Activated CD8-positive, alpha-beta memory T cell treated with anti-CD3 and anti-CD28 coated beads, Interleukin-2, amount 10 ng/mL, durations not matched to agents 7 days and 5 days (primary cell): Measurements from ENCODE around the gene INPP5A. TPM values are rescaled to one million over a fixed set of nuclear protein-coding genes. Genes with fewer than 3 reads are reported as not detected.

ENCODE experiments used
- ATAC-seq: fragments of 150-1000 bp; cut with Tn5 transposase; one replicate; pipeline ENCODE4 v1.10.0; 2021; ENCODE audit warnings: moderate library complexity
- CTCF ChIA-PET: fragments of 350-600 bp; sonication (Branson Sonifier 250); formaldehyde crosslinking; loops from one replicate; lab custom pipeline; 2021; ENCODE audit warnings: antibody characterized with exemption; lab: Charles Lee
- DNase-seq: peaks from one replicate; pipeline ENCODE4 v3.0.0-alpha.2; 2020
- H3K27ac Mint-ChIP-seq: one replicate; pipeline ENCODE4 v1.8.0; 2021; ENCODE audit warnings: mild to moderate bottlenecking, mixed read lengths
- H3K27me3 Mint-ChIP-seq: one replicate; pipeline ENCODE4 v1.8.0; 2021; ENCODE audit warnings: mixed read lengths
- H3K36me3 Mint-ChIP-seq: one replicate; pipeline ENCODE4 v1.8.0; 2021; ENCODE audit warnings: mild to moderate bottlenecking, mixed read lengths
- H3K4me1 Mint-ChIP-seq: one replicate; pipeline ENCODE4 v1.8.0; 2021; ENCODE audit warnings: mixed read lengths
- H3K4me3 Mint-ChIP-seq: one replicate; pipeline ENCODE4 v1.8.0; 2021; ENCODE audit warnings: mild to moderate bottlenecking, moderate library complexity, mixed read lengths
- H3K9me3 Mint-ChIP-seq: one replicate; pipeline ENCODE4 v1.8.0; 2022; ENCODE audit warnings: low read depth, mixed read lengths
- total RNA-seq, 2 experiments: library from RNA; stranded (reverse); gene quantifications; one replicate each; pipeline ENCODE4 v1.2.3, GENCODE V29; 2021

Gene INPP5A
- total RNA-seq, 2 experiments from 2014 or later, result 6.6 to 7.0 TPM

DNA sequence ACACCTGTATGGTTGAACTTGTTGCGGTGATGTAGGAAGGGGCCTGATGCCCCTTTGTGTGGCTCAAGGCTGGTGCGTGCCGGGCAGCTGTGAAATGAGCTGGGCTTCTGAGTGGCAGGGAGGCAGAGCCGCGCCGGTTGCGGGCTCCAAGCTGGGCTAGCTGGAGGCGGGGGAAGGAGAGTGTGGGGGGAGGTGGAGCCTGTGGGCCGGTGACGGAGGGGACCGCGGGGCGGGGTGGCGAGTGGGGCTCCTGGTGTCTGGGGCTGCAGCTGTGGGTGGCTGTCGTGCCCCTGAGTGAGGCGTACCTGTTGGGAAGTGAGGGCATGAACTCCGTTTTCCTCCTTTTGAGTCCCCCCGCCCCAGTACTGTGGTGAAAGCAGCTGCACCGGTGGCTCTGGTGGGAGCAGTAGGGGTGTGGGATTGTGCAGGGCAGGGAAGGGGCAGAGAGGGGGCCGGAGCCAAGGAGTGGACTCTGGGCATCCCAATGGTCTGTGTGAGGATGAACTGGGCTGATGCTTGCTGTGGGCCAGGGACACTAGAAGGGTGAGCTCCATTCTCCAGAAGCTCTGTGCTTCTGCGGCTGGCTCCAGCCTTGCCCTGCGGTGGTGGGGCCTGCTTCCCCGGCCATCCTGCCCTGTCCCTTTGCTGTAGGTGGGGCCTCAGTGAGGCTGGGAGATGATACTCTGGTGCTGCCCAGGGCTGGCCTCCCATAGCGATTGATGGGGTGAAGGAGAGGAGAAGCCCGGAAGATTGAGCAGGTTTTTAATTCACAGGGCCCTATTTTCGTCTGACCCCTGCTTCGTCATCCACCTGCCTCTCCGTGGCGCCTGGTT, 41.7 kb downstream of the INPP5A start:
- DNase-seq (no peak), ATAC-seq (no peak)
- no peak overlapping the region for H3K27ac Mint-ChIP-seq
- CTCF ChIA-PET, result no interaction called here
- no peaks in the 10 kb centered on the region for H3K9me3 Mint-ChIP-seq
- H3K4me3 Mint-ChIP-seq, result no peak overlapping the region
- peaks cover 1% of the 10 kb centered on the region for H3K4me1 Mint-ChIP-seq
- peaks cover 62% of the 10 kb centered on the region for H3K27me3 Mint-ChIP-seq
- peaks cover 5% of the 10 kb centered on the region for H3K36me3 Mint-ChIP-seq

DNA sequence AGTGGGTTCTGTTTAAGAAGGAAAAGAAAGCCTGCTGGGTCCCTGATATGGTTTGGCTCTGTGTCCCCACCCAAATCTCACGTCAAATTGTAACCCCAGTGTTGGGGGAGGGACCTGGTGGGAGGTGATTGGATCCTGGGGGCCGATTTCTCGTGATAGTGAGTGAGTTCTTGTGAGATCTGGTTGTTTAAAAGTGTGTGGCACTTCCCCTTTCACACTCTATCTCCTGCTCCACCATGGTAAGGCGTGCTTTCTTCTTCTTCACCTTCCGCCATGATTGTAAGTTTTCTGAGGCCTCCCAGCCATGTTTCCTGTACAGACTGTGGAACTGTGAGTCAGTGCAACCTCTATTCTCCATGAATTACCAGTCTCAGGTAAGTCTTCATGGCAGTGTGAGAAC, 42.6 kb downstream of the INPP5A start:
- Mint-ChIP-seq H3K27ac (no peak overlapping the region), H3K36me3 (peaks cover 5% of the 10 kb centered on the region), H3K9me3 (no peaks in the 10 kb centered on the region), H3K27me3 (peaks cover 62% of the 10 kb centered on the region), H3K4me3 (no peak overlapping the region), H3K4me1 (peaks cover 1% of the 10 kb centered on the region)
- ATAC-seq (no peak), DNase-seq (no peak)
- CTCF ChIA-PET, result no interaction called here

DNA sequence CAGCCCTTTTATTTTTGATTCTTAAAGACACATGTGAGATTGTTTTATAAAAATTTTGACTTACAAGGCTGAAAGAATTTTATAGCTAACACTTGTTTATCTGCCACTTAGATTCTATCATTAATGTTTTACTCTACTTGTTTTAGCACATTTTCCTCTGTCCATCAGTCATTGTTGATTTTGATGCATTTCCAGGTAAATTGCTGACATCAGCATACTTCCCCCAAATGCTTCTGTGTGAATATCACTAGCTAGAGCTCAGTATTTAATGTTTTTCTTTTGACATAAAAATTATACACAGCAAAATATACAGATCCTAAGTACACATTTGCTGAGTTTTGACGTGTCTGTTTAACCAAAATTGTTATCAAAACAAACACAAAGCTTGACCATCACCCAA, 43.0 kb downstream of the INPP5A start:
- ATAC-seq (no peak), DNase-seq (no peak)
- Mint-ChIP-seq H3K27ac (no peak overlapping the region), H3K27me3 (peaks cover 65% of the 10 kb centered on the region), H3K4me1 (peaks cover 1% of the 10 kb centered on the region), H3K9me3 (no peaks in the 10 kb centered on the region), H3K36me3 (peaks cover 5% of the 10 kb centered on the region), H3K4me3 (no peak overlapping the region)
- CTCF ChIA-PET, result interaction anchor here (1.1 kb wide), 1 partner anchor 8 kb away, joined by 3 read pairs; no protein-coding TSS in a partner anchor

DNA sequence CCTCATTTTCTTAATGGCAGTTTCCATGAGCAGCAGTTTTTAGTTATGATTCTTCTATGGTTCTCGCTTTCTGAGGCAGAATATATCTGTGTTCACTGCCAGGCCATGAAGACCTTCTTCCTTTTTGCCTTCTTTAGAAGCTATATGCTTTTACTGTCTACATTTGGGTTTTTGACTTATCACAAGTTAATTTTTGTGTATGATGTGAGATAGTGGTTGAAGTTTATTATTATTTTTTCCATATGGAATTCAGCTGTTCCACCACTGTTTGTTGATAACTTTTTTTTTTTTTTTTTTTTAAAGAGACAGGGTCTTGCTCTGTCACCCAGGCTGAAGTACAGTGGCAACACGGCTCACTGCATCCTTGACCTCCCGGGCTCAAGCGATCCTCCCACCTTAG, 44.5 kb downstream of the INPP5A start:
- no peaks in the 10 kb centered on the region for H3K9me3 Mint-ChIP-seq
- no peak for ATAC-seq
- peaks cover 7% of the 10 kb centered on the region for H3K36me3 Mint-ChIP-seq
- CTCF ChIA-PET, result no interaction called here
- H3K4me1 Mint-ChIP-seq, result peaks cover 5% of the 10 kb centered on the region
- H3K27ac Mint-ChIP-seq, result no peak overlapping the region
- DNase-seq, result no peak
- no peak overlapping the region for H3K4me3 Mint-ChIP-seq
- H3K27me3 Mint-ChIP-seq, result peaks cover 57% of the 10 kb centered on the region

DNA sequence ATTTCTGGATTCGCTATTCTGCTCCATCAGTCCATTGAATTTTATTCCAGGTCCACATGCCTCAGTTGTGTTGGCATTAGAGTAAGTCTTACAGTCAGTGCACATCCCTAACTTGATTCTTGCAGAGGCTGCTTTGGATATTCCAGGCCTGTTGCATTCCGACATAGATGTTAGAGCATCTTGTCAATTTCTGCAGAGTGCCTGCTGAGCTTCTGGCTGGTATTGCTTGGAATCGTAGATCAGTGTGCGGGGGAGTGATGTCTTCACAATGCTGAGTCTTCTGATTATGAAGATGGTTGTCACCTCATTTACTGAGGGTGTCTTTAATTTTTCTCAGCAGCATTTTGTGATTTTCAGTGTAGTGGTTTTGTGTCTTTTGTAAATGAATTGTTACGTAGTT, 45.2 kb downstream of the INPP5A start:
- no peaks in the 10 kb centered on the region for H3K9me3 Mint-ChIP-seq
- CTCF ChIA-PET, result no interaction called here
- no peak for DNase-seq
- peaks cover 5% of the 10 kb centered on the region for H3K4me1 Mint-ChIP-seq
- no peak overlapping the region for H3K27ac Mint-ChIP-seq
- peaks cover 52% of the 10 kb centered on the region for H3K27me3 Mint-ChIP-seq
- ATAC-seq, result no peak
- H3K4me3 Mint-ChIP-seq, result no peak overlapping the region
- peaks cover 7% of the 10 kb centered on the region for H3K36me3 Mint-ChIP-seq

DNA sequence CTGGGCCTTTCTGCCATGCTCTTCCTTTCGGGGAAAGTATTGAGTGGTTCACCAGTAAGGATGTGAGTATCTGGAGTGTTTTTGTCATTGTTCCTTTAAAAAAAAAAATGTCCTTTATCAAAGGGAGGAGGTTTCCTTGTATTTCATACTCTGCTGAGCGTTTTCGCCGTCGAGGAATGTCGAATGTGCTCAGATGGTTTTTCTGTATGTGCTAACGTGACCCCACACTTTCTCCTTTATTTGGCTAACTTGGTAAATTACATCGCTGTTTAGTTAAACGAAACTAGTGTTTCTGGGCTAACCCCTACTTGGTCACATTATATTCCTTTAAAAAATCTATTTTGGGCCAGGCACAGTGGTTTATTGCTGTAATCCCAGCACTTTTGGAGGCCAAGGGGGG, 45.9 kb downstream of the INPP5A start:
- Mint-ChIP-seq H3K9me3 (no peaks in the 10 kb centered on the region), H3K27me3 (peaks cover 45% of the 10 kb centered on the region), H3K36me3 (peaks cover 11% of the 10 kb centered on the region), H3K4me3 (no peak overlapping the region), H3K4me1 (peaks cover 11% of the 10 kb centered on the region), H3K27ac (no peak overlapping the region)
- ATAC-seq, result no peak
- no peak for DNase-seq
- CTCF ChIA-PET, result interaction anchor here (1.0 to 1.4 kb wide), 2 partner anchors 32 to 232 kb away, joined by 3 read pairs; no protein-coding TSS in a partner anchor

DNA sequence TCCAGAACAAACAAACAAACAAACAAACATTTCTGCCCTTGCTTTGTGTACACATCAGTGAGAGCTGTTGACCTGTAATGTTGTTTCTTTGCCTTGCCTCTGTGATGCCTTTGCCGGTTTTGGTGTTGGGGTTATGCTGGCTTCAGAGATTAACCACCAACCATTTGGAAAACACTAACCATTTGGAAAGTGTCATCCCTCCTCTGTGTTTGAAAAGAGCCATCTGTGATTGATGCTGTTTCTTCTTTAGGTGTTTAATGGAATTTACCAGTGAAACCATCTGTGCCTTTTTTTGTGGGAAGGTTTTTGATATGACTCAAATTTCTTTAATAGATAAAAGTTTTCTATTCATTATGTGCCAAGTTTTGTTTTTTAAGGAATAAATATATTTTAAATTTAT, 46.5 kb downstream of the INPP5A start:
- H3K4me3 Mint-ChIP-seq, result no peak overlapping the region
- H3K27me3 Mint-ChIP-seq, result peaks cover 41% of the 10 kb centered on the region
- CTCF ChIA-PET, result interaction anchor here (1.0 to 1.4 kb wide), 2 partner anchors 33 to 233 kb away, joined by 3 read pairs; no protein-coding TSS in a partner anchor
- no peak for ATAC-seq
- H3K27ac Mint-ChIP-seq, result no peak overlapping the region
- no peak for DNase-seq
- H3K36me3 Mint-ChIP-seq, result peaks cover 14% of the 10 kb centered on the region
- H3K4me1 Mint-ChIP-seq, result peaks cover 17% of the 10 kb centered on the region
- no peaks in the 10 kb centered on the region for H3K9me3 Mint-ChIP-seq

DNA sequence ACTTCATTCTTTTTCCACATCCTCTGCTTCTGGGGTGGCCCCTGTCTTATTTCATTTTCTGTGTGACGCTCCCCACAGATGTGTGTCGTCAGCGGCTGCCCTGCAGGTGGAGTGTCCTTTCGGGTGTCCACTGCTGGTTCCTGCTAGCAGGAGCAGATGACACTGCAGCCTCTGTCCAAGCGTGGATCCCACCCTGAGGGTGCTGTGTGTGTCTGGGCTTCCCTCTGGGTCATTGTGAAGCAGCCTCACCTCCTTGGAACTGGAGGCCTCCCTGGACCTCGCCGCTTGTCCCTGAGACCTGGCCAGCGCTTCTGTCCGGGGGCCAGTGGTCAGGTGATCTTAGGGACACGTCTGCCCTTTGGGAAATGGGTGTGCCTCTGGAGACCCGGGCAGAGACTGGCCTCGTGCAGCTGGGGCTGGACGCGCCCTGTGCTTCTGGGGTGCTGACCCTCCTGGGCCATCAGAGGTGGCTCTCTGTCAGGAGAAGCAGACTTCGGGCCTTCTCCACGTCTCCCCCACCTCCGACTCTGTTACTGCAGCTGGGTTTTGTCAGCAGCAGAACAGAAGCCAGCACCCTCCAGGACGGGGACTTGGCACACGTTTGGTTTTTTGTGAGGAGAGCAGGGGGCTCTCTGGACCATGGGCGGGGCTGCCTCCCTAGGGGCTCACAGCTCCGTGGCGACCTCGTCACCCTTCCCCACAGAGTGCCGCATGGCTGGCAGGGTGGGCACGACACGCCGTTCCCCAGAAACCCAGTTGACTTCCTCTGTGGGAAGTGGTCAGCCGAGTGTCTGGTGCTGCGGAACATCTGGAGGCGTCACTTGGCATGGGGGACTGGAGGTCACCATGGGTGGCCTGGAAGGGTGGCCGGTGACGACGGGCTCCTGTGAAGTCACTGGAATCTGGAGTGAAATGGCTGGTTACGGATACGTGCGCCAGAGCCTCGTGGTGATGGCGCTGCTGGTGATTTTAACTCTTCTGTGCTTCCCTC, 48.4 kb downstream of the INPP5A start:
- H3K4me3 Mint-ChIP-seq, result no peak overlapping the region
- peaks cover 30% of the 10 kb centered on the region for H3K27me3 Mint-ChIP-seq
- no peak for ATAC-seq
- H3K4me1 Mint-ChIP-seq, result peaks cover 22% of the 10 kb centered on the region
- peaks cover 16% of the 10 kb centered on the region for H3K36me3 Mint-ChIP-seq
- CTCF ChIA-PET, result no interaction called here
- H3K27ac Mint-ChIP-seq, result no peak overlapping the region
- DNase-seq, result no peak
- H3K9me3 Mint-ChIP-seq, result no peaks in the 10 kb centered on the region

DNA sequence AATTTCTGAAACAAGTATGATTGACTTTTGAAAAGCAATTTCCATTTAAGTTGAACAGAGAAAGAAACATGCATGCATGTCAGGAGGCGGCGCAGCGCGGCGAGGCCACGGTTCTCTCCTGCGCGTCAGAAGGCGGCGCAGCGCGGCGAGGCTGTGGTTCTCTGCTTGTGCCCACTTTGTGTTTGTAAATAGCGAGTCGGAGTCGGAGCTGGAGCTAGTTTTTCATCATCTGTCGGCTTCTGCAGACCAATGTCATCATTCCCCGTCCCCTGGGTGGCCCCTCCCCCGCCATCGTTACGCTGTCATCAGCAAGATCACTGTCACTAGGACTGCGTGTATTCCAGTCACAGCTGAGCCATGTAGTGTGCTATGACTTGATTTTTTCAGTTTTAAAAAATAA, 49.2 kb downstream of the INPP5A start:
- no peak for ATAC-seq
- CTCF ChIA-PET, result no interaction called here
- no peaks in the 10 kb centered on the region for H3K9me3 Mint-ChIP-seq
- peaks cover 14% of the 10 kb centered on the region for H3K36me3 Mint-ChIP-seq
- H3K27me3 Mint-ChIP-seq, result peaks cover 26% of the 10 kb centered on the region
- H3K27ac Mint-ChIP-seq, result no peak overlapping the region
- peaks cover 22% of the 10 kb centered on the region for H3K4me1 Mint-ChIP-seq
- H3K4me3 Mint-ChIP-seq, result no peak overlapping the region
- DNase-seq, result no peak

DNA sequence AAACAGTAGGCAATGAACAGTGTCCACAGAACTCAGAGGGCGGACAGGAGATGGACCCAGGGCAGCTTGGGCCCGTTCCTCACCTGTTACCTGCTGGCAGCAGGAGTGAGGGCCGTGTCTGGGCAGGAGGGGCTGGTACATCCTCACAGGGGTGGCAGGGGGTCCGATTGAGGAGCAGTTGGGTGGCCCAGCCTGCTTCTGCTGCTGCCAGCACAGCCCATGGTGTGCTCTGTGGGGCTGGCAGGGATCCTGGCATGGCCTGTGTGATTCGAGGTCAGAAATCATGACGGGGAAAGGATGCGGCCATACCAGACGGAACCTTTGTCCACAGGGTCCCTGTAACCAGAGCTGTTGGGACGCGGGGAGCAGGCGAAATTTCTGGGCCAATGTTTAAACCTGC, 49.6 kb downstream of the INPP5A start:
- H3K9me3 Mint-ChIP-seq, result peaks cover 2% of the 10 kb centered on the region
- peaks cover 14% of the 10 kb centered on the region for H3K36me3 Mint-ChIP-seq
- CTCF ChIA-PET, result no interaction called here
- H3K27ac Mint-ChIP-seq, result no peak overlapping the region
- DNase-seq, result no peak
- peaks cover 24% of the 10 kb centered on the region for H3K4me1 Mint-ChIP-seq
- H3K4me3 Mint-ChIP-seq, result no peak overlapping the region
- no peak for ATAC-seq
- peaks cover 23% of the 10 kb centered on the region for H3K27me3 Mint-ChIP-seq

DNA sequence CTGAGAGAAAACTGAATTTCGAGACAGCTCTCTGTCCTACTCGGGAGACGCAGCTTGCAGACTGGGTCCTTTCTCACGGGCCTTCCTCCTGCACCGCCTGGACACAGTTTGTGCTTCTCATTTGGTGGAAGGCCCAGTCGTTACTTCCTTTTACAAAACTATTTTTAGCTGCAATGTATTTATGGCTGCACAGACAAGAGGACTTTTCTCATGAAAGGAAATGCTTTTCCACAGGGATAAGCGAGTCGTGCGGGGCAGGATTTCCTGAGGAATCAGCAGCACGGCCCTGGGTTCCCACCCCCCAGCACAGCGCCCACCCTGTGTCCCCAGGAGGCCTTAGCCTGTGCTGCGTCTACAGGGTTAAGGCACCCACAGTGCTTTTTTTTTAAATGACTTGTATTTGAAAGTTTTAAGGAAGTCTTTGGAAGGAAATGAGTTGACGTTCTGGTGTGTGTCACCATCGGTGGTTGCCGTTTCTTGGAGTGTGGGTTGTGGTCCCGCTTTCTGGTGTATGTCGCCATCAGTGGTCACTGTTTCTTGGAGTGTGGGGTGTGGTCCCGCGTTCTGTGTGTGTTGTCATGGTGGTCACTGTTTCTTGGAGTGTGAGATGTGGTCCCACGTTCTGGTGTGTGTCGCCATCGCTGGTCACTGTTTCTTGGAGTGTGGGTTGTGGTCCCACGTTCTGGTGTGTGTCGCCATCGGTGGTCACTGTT, 50.9 kb downstream of the INPP5A start:
- Mint-ChIP-seq H3K9me3 (peaks cover 2% of the 10 kb centered on the region), H3K4me3 (no peak overlapping the region), H3K27ac (peak overlapping the region; percentile 78), H3K4me1 (peaks cover 32% of the 10 kb centered on the region), H3K36me3 (peaks cover 15% of the 10 kb centered on the region), H3K27me3 (peaks cover 14% of the 10 kb centered on the region)
- ATAC-seq, result peak; percentile 47
- CTCF ChIA-PET, result interaction anchor here (0.7 kb wide), 1 partner anchor 559 kb away, joined by 3 read pairs; no protein-coding TSS in a partner anchor
- DNase-seq, result peak; percentile 66

DNA sequence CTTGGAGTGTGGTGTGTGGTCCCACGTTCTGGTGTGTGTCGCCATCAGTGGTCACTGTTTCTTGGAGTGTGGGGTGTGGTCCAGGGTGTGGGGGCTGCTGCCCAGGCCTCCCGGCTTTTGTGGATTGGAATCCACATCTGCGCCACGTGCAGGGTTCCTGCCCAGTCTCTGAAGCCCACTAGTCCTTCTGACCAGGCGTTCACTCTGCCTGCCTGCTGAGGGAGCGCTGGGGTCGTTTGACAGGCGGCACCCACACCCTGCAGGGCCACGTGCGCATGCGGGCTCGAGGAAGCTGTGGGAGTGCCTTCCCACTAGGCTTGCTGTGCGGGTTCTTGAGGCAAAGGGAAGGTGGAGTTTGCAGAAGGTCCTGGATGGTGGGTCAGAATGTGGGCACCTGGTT, 51.4 kb downstream of the INPP5A start:
- Mint-ChIP-seq H3K9me3 (peaks cover 2% of the 10 kb centered on the region), H3K4me1 (peaks cover 37% of the 10 kb centered on the region)

DNA sequence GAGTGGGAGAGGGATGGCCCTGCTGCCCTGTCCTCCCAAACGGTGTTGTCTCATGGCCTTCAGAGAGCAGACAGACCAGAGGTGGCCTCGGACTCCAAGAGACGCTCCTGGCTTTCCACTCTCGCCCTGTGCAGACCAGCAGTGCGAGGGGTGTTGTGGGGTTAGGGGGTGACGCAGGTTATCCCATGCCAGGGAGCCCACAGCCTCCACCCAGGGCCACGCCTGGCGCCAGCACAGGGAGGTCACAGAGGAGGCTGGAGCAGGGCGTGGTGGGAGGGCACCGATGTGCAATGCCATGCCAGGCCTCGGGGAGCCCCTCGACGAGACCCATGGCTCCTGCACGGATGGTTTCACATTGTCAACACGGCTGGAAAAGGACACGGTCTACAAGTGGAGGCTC, 52.1 kb downstream of the INPP5A start:
- no peak for ATAC-seq
- Mint-ChIP-seq H3K36me3 (peaks cover 15% of the 10 kb centered on the region), H3K4me3 (no peak overlapping the region), H3K27ac (no peak overlapping the region), H3K9me3 (peaks cover 2% of the 10 kb centered on the region), H3K4me1 (peaks cover 38% of the 10 kb centered on the region), H3K27me3 (peaks cover 10% of the 10 kb centered on the region)
- CTCF ChIA-PET, result no interaction called here
- no peak for DNase-seq

More for the DNA sequence above, 51.4 kb downstream of the INPP5A start:
- H3K27ac Mint-ChIP-seq, result peak overlapping the region; percentile 78
- CTCF ChIA-PET, result no interaction called here
- ATAC-seq, result no peak
- peaks cover 15% of the 10 kb centered on the region for H3K36me3 Mint-ChIP-seq
- peaks cover 12% of the 10 kb centered on the region for H3K27me3 Mint-ChIP-seq
- H3K4me3 Mint-ChIP-seq, result no peak overlapping the region
- DNase-seq, result no peak
